RWPE2 (cell line): ENCODE measurements around the gene FANCC.

ENCODE experiments used
- ATAC-seq: fragments of 200-7000 bp; cut with Tn5 transposase; 3 replicates; pipeline ENCODE4 v1.9.1; 2021; ENCODE audit warnings: low read depth
- DNase-seq: peaks from one replicate; pipeline ENCODE4 v3.0.0-alpha.2; 2020; ENCODE audit warnings: low spot score
- H3K27ac ChIP-seq: fragments of 450-650 bp; 2 replicates; pipeline ENCODE4 v1.5.1; 2017; ENCODE audit warnings: mild to moderate bottlenecking; ENCODE audit not compliant: poor library complexity, severe bottlenecking
- H3K27me3 ChIP-seq: fragments of 250-450 bp; sonication (Bioruptor Pico); 2 replicates; pipeline ENCODE4 v1.5.1; 2021; ENCODE audit warnings: mild to moderate bottlenecking, moderate library complexity; ENCODE audit not compliant: insufficient read depth, poor library complexity, severe bottlenecking
- H3K36me3 ChIP-seq: fragments of 250-450 bp; sonication (Bioruptor Pico); 2 replicates; pipeline ENCODE4 v1.5.1; 2020; ENCODE audit warnings: low read depth, mild to moderate bottlenecking, moderate library complexity
- H3K4me1 ChIP-seq: fragments of 250-450 bp; sonication (Bioruptor Pico); 2 replicates; pipeline ENCODE4 v1.5.1; 2021; ENCODE audit warnings: mild to moderate bottlenecking, moderate library complexity; ENCODE audit not compliant: insufficient read depth, poor library complexity, severe bottlenecking
- H3K4me3 ChIP-seq: fragments of 250-450 bp; sonication (Bioruptor Pico); 2 replicates; pipeline ENCODE4 v1.5.1; 2021; ENCODE audit warnings: mild to moderate bottlenecking, moderate library complexity; ENCODE audit not compliant: severe bottlenecking
- H3K9me3 ChIP-seq: fragments of 250-450 bp; sonication (Bioruptor Pico); 2 replicates; pipeline ENCODE4 v1.5.1; 2021; ENCODE audit warnings: mild to moderate bottlenecking, moderate library complexity; ENCODE audit not compliant: severe bottlenecking
- CTCF ChIP-seq: fragments of 450-650 bp; IDR thresholded peaks from one replicate; pipeline ENCODE4 v1.5.1; 2017; ENCODE audit warnings: mild to moderate bottlenecking, moderate library complexity; ENCODE audit not compliant: poor library complexity, severe bottlenecking

Gene FANCC

GRCh38 chr9:95062596-95063065 is 254.9 kb downstream of the FANCC start:
- peaks cover 24% of the 10 kb centered on the region for H3K4me1 ChIP-seq
- H3K27ac ChIP-seq: no peak overlapping the region
- no peak for TF ChIP-seq CTCF
- H3K9me3 ChIP-seq: no peaks in the 10 kb centered on the region
- DNase-seq: no peak
- H3K4me3 ChIP-seq: no peak overlapping the region
- ATAC-seq: no peak
- H3K36me3 ChIP-seq: peaks cover 80% of the 10 kb centered on the region
- no peaks in the 10 kb centered on the region for H3K27me3 ChIP-seq

GRCh38 chr9:95061916-95062595 is 255.5 kb downstream of the FANCC start:
- no peak for DNase-seq
- Histone ChIP-seq H3K4me1 (peaks cover 29% of the 10 kb centered on the region), H3K36me3 (peaks cover 79% of the 10 kb centered on the region), H3K9me3 (no peaks in the 10 kb centered on the region), H3K27me3 (no peaks in the 10 kb centered on the region), H3K4me3 (no peak overlapping the region), H3K27ac (no peak overlapping the region)
- TF ChIP-seq CTCF: no peak
- ATAC-seq: no peak

- Histone ChIP-seq H3K9me3 (no peaks in the 10 kb centered on the region), H3K4me1 (peaks cover 38% of the 10 kb centered on the region), H3K4me3 (no peak overlapping the region), H3K27me3 (no peaks in the 10 kb centered on the region), H3K27ac (no peak overlapping the region), H3K36me3 (peaks cover 67% of the 10 kb centered on the region)
- ATAC-seq (no peak), DNase-seq (no peak)
- TF ChIP-seq CTCF: no peak
Measured at GRCh38 chr9:95060916-95061315, 256.6 kb downstream of the FANCC start.

GRCh38 chr9:95060234-95060633 is 257.3 kb downstream of the FANCC start:
- H3K36me3 ChIP-seq: peaks cover 64% of the 10 kb centered on the region
- H3K27me3 ChIP-seq: no peaks in the 10 kb centered on the region
- DNase-seq (no peak), ATAC-seq (no peak)
- H3K4me3 ChIP-seq: no peak overlapping the region
- no peak for TF ChIP-seq CTCF
- H3K4me1 ChIP-seq: peaks cover 38% of the 10 kb centered on the region
- H3K27ac ChIP-seq: no peak overlapping the region
- H3K9me3 ChIP-seq: no peaks in the 10 kb centered on the region

GRCh38 chr9:95058795-95059386 is 258.6 kb downstream of the FANCC start:
- Histone ChIP-seq H3K36me3 (peaks cover 56% of the 10 kb centered on the region), H3K4me1 (peaks cover 39% of the 10 kb centered on the region), H3K27ac (no peak overlapping the region), H3K4me3 (no peak overlapping the region), H3K9me3 (no peaks in the 10 kb centered on the region), H3K27me3 (no peaks in the 10 kb centered on the region)
- DNase-seq (no peak), ATAC-seq (no peak)
- no peak for TF ChIP-seq CTCF
